NCI-H1436 treated with DMSO at 0.1 percent for 48 hours (cell line): ENCODE results near the gene BTBD1.
"Not testable (repeated sequence)": the region's sequence is repeated elsewhere in the genome, so short reads cannot be mapped to it uniquely, and the experiment has no call there.

ENCODE experiments used
- DNase-seq: peaks from one replicate; lab custom pipeline; 2025; lab: John Stamatoyannopoulos, UW

Gene BTBD1

GRCh38 chr15:83057696-83058376, 9.2 kb downstream of the BTBD1 start:
- DNase-seq: no peak

GRCh38 chr15:83057002-83057401, 10.1 kb downstream of the BTBD1 start:
- DNase-seq: no peak

- no peak for DNase-seq
These were observed 13.9 kb downstream of the BTBD1 start for GRCh38 chr15:83053151-83053550.

GRCh38 chr15:83046558-83047127, 20.4 kb downstream of the BTBD1 start:
- no peak for DNase-seq

- no peak for DNase-seq
These were observed 22.9 kb downstream of the BTBD1 start for GRCh38 chr15:83044156-83044555.

- no peak for DNase-seq
These were observed 27.8 kb downstream of the BTBD1 start for GRCh38 chr15:83039206-83039605.

GRCh38 chr15:83036253-83036652, 30.8 kb downstream of the BTBD1 start:
- no peak for DNase-seq

- DNase-seq: not testable (repeated sequence)
These were observed 35.8 kb downstream of the BTBD1 start for GRCh38 chr15:83031234-83031633.

- DNase-seq: no peak
These were observed 37.0 kb downstream of the BTBD1 start for GRCh38 chr15:83030021-83030420.

- no peak for DNase-seq
These were observed 48.6 kb downstream of the BTBD1 start for GRCh38 chr15:83018436-83018835.

- no peak for DNase-seq
These were observed 50.1 kb downstream of the BTBD1 start for GRCh38 chr15:83016906-83017305.

- DNase-seq: no peak
These were observed 51.7 kb downstream of the BTBD1 start for GRCh38 chr15:83015361-83015760.

- no peak for DNase-seq
These were observed 52.8 kb downstream of the BTBD1 start for GRCh38 chr15:83014205-83014653.

GRCh38 chr15:83012636-83013035, 54.4 kb downstream of the BTBD1 start:
- no peak for DNase-seq

- no peak for DNase-seq
These were observed 55.0 kb downstream of the BTBD1 start for GRCh38 chr15:83012076-83012426.

GRCh38 chr15:83011271-83012075, 55.6 kb downstream of the BTBD1 start, which contains the start of gene C15orf40:
Gene C15orf40 (minus strand): TSS chr15:83011639. CDS start chr15:83011607, 32 bp downstream.
- DNase-seq: peak; percentile 67

- no peak for DNase-seq
These were observed 56.3 kb downstream of the BTBD1 start for GRCh38 chr15:83010709-83011270.

GRCh38 chr15:83000672-83001031, 66.4 kb downstream of the BTBD1 start:
- not testable (repeated sequence) for DNase-seq

- DNase-seq: no peak
These were observed 67.0 kb downstream of the BTBD1 start for GRCh38 chr15:82999905-83000671.

GRCh38 chr15:82999426-82999825, 67.6 kb downstream of the BTBD1 start:
- no peak for DNase-seq

GRCh38 chr15:82995938-82996337, 71.1 kb downstream of the BTBD1 start:
- peak; percentile 49 for DNase-seq

- no peak for DNase-seq
These were observed 72.0 kb downstream of the BTBD1 start for GRCh38 chr15:82995076-82995475.
